Pons (tissue), 1 donor: Measurements from ENCODE around the gene AUTS2.

Experiments
- DNase-seq: peaks from one replicate; pipeline ENCODE4 v3.0.0-alpha.2; 2016; ENCODE audit warnings: low spot score

The AUTS2 gene

DNA sequence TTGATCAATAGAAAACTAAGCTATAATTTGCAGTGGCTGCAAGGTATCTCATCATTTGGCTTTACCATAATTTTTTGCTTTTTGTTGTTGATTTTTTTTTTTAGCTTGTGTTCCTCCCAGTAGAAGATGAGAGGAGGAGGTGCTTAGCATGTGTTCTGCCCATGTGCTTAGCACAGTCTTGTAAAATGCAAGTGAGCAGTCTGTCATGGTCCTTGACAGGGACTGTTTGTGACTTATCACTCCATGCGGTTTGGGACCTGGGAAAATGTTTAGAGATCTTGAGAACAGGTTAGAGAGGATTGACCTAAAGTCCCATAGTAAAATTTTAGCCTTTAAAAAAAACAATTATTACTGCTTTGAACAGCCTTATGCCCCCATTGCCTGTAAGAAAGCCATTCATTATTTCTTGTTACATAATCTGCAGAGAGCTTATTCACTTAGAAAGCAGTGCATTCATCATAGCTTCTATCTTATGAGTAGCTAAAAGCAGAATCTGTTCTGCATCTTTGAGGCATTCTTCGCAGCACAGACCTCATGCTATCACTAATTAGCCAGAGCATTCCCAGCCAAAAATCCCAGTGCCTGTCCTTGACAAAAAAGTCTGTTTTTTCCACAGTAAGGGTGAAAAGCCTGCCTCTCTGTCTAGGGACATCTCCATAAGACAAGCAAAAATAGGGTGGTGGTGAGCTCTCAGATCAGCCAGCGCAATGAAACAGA is 784.9 kb downstream of the AUTS2 start:
- peak; percentile 3 for DNase-seq

DNA sequence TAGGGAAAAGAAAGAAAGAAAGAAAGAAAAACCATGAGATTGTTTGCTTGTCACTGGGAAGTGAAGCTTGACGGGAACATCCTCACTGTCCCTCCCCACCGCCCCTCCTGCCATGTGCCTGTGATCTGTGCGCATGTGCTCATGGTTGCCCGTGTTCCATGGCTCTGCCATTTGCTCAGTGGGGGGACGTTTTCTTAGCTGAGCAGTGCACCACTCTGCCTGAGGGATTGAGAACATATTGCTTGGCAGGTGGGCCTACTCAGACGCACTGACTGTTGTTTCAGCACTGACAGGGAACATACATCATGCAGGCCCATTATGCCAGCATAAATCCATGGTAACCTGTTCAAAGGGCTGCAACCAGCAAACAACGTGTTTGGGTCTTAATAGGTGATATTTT is 785.7 kb downstream of the AUTS2 start:
- DNase-seq = no peak

DNA sequence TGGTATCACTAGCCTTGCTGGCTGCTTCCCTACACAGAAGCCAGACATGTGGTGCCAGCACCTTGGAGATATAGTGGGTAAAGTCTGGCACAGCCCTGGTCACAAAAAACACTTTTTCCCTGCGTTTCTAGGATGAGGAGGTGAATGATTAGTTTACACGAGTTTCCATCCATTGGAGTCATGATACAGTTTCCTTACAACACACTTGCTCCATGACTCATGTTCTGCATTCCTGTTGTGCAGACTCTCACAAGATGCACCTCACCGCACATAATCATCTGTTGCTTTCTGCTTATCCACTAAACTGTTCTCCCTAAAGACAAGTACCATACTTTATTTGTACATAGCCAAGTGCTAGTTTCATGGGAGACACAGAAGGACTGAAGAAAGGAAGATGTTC is 786.6 kb downstream of the AUTS2 start:
- no peak for DNase-seq

DNA sequence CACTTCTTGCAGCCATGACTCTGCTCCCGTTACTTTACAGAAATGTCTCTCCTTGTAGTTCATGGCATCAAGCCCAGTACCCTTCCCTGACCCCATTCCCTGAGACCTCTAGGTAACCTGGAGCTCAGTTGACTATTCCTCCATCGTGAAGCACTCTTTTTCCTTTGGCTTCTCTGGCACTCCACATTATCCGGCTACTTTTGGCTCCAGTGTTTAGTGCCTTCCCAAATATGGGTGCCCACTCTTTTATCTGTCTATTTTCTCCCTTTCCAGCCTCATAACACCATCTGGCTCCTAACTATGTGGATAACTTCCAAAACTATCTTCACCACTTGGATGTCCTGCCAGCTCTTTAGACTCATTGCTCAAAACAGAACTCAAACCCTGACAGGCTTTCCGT is 788.9 kb downstream of the AUTS2 start:
- DNase-seq = peak; percentile 14

DNA sequence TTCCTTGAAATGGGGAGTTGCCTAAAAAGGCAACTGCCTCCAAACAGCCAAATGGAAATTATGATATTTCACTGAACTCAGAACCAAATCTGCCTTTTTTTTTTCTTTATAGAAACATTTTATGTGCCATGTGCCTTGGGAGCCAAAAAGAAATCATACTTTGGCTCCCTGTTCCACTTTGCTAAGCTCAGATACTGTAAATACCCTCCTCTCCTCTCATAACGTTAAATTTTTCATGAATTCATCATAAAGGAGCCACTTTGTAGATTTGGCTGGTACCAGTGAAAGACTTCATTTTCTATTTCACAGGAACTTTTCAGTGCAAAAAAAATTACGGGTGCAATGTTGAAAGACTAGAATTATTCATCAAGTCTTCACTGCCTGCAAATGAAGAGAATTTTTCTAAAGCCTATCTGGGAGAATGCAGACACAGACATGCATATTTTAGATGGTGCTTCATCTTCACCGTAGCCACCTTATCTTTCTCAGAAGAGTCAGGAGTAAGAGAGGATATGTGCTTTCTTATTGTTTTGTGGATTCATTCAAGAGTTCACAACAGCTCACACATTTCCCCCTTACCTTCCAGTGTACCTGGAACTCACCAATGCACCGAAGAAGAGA is 791.4 kb downstream of the AUTS2 start:
- no peak for DNase-seq

DNA sequence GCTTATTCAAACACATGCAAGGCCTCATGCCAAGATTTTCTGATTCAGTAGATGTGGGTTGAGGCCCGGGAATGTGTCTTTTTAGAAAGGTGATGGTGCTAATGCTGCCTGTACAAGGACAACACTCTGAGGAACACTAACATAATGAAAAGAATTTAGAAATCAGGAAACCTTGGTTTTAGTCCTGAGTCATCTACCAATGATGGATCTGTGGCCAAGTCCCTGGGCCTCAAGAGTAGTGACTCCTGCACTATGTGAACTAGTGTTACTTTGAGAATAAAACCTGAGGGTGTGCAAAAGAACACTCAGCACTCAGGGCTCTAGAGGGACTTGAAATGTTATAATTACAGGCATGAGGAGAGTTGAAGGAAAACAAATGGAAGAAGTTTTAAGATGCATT is 792.0 kb downstream of the AUTS2 start:
- DNase-seq = no peak

DNA sequence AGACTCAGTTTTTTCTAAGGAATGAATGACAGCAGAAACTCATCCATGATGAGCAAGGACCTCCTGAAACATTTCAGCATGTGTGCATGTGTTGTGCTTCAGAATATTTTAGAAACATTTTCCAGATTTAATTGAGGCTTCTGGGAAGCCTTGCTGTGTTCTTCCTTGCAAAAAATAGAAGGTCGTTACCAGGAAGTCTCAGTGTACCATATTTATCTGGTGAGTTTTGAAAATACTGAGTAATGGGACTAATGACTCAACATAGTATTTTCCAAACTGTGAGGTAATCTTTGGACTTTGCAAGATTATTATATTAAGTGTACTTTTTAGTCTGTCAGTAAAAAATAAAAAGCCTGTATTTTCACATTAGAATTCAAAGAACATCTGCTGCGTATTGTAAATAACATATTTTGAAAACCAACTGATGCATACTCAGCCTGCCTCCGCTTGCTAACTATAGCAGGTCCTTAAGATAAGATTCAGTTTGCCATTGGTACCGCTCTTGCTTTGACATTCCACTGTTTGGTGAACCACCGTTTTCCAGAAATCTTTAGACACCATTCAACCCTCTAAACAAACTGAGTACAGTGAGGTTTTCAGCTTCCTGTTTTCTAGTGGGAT is 794.1 kb downstream of the AUTS2 start:
- no peak for DNase-seq

DNA sequence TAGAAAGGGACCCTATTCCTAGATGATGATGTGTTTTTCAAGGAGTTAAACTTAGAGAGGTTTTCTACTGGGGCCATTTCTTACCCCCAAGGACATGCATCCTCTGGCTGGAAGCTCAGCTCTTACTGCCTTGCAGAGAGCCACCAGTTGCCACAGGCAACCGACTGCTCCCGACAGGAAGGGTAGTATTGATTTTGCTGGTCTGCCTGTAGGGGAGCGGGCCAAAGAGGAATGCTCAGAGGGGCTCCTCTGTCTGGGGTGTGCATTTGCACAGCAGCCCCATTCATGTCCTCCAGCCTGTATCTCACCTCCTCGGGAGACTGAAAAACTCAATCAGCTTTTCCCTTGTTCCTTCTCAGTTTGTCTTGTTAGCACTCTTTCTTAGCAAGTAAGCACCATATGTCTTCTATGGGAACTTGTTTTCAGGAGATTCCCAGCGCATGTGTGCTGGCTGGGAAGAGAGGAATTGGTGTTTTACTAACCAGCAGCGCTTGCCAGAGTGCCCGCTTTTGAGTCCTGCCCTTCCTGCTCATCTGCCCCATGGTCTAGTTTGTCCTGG is 794.7 kb downstream of the AUTS2 start:
- DNase-seq = no peak

DNA sequence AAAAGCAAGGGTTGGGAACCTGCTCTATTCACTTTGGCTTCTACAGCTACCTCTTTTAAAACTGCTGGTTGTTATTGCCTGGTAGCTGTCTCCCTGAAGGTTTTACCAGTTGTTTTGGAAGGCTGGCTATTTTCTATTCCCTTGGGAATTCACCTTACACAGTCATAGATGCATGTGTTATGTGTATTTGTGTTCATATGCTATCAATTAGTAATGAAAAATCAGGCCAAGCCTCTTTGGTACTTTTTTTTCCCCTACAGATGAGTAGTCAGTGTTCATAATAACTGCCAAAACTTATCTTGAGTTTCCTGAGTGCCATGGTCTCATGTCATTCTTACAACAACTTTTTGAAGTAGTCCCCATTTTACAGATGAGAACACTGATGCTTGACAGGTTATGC is 795.7 kb downstream of the AUTS2 start:
- DNase-seq = no peak

DNA sequence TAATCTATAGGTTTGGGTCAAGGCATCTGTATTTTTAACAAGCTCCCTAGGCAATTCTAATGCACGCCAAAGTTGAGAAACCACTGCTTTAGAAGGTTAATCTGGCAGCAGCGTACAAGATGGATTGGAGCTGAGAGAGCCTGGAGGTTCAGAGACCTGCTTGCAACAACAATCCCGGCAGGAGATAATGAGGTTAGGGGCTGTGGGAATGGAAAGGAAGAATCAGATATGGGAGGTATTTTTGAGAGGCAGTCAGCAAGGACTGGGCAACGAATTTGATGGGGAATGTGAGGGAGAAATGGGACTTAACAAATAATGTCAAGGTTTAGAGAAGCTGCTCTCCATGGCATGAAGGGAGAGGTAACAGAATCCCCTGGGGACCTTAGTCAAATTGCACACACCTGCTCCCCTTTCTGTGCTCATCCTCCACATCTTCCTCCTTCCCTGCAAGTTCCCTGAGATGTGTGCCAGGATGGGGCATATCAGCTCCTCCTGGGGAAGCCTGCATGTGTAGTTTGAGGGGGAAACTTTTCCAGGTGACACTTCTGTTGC is 802.6 kb downstream of the AUTS2 start:
- no peak for DNase-seq

DNA sequence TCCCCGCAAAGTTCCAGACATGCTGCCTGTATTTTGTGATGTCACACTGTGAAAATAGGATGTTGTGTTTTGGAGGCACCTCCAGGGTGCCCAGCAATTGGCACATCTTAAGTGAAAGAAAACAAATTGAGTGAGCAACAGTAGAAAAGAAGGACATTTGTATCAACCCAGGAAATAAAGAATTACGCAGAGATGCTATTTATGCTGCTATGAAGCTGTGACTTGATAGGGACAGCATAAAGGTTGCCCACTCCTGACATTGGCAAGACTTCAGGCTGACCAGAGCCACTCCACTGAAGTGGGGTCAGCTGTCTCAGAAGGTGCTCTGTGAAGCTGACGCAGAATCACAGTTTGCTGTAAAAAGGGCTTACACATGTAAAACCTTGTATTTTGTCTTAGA is 803.8 kb downstream of the AUTS2 start:
- no peak for DNase-seq

DNA sequence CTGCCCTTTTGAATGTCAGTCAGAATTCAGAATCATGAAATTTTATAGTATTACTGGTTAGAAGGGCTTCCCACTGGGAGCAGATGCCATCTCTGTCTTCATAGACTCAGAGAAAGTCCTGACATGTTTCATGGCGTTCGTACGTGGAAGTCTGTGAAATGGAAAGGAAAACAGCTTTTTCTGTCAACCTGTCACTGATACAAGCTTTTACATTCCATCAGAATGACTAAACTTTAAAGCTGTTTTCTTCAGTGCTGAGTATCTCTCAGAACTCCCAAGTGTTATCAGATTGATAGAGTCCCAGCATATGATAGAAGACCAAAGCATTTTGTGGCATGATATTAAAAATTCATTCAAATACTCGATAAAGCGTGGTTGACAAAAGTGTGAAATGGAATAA is 807.0 kb downstream of the AUTS2 start:
- no peak for DNase-seq

DNA sequence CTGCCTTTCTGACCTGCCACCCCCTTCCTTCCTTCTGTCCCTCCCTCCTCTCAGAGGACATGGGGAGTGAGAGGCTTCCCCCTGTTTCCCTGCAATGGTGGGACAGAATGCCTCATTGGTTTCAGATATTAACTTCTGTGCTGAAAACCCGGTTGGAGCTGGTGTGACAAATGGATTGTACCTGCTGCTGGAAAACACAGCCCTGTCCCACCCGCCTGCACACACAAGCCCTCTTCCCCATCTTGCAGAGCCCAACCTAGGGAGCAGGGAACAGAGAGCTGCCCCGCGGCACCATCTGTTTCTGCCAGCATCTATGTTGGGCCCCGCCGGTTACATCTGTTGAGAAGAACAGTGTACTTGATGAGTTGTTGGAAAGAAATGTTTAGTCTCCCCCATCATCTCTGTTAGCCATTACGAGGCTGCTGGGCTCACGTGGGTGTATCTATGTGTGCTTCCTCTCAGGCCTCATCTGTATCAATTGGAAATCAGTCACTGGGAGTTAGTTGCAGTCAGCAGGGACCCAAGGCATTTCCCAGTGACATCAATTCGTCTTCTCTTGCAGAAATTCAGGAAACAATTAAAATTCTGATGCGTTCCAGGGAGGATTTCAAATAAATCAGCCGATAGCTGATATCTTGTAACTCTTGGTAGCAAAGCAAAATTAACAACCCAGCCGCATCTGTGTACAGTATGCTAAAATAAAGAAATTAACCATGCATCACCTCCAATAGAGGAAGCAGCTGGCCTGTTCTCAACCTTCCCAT is 808.1 kb downstream of the AUTS2 start:
- no peak for DNase-seq

DNA sequence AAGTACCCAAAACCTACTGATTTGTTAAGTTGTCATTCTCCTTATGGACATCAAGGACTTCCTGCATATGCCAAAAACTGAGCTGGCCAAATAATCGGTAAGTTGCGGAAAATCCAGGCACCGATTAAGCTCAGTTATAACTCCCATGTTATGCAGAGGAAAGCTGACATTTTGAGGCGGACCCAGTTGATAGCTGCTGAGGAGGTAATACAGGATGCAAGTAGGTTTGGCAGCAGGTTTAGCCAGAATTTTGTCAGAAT is 808.6 kb downstream of the AUTS2 start:
- no peak for DNase-seq

DNA sequence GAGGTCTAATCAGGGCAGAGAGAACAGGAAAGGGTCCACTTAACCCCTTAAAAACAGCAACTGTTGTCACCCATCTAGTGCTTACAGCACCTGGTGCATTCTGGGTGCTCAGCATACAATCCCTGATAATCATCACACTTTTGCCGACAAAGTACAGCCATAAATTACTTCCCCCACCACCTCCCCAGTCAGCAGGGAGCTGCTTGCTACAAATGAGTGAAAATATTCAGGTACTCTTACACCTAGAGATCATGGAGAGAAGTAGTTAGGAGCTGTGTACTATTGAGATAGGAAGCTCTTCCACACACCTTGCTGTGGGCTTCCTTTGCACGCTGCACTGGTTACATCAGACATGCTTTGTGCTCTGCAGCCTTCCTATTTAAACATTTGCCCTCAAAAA is 810.2 kb downstream of the AUTS2 start:
- DNase-seq = no peak

DNA sequence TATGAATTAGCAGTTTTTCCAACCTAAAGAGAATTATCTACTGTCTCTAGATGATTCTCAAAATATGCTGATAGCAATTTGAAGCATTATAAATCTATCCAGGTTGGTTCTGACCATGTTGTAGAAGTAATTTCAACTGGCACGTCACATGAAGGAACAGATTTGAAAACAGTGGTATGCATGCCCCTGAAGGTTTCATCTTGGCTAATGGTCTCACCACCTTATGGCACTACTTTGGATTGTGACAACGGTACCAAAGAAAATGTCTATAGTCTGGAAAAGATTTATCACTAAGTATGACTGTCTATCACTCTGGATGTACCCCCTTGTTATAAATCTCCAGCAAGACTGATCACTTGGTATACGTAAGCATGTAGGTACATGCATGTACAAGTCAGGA is 810.6 kb downstream of the AUTS2 start:
- no peak for DNase-seq

DNA sequence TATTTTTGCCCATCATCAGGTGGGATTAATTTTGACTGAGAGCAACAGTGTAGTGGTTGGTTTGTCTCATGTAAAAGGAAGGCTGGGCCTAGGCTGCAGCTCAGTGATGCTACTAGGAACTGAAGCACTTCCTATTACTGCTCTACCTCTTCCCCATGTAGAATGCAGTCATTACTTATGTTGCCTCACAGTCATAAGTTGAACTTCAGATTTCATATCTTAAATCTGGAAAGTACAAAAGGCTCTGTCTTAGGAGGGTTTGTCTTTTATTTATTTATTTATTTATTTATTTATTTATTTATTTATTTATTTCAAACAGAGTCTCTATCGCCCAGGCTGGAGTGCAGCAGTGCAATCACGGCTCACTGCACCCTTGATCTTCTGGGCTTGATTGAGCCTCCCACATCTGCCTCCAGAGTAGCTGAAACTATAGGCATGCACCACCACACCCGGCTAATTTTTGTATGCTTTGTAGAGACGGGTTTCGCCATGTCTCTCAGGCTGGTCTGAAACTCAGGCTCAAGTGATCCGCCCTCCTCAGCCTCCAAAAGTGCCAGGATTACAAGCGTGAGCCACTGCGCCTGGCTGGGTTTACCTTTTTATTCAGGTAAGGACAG is 812.0 kb downstream of the AUTS2 start:
- no peak for DNase-seq

DNA sequence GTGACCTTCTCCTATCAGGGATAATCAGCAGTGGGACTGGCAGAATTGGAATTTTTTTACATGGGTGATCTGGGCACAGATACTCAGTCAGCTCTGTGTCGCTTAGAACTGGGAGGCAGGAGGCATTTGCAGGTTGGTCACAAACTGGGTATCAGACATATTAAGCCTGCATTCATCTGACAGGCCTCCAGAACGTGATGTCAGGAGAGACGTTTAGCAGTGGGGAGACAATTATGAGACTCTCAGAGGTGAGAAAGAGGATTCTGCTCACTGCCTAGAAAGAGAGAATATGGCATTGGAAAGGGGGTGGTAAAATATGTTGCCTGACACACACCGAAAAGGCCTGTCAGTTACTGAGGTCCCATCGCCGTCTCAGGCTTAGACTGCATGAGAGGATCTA is 816.1 kb downstream of the AUTS2 start:
- DNase-seq = no peak

DNA sequence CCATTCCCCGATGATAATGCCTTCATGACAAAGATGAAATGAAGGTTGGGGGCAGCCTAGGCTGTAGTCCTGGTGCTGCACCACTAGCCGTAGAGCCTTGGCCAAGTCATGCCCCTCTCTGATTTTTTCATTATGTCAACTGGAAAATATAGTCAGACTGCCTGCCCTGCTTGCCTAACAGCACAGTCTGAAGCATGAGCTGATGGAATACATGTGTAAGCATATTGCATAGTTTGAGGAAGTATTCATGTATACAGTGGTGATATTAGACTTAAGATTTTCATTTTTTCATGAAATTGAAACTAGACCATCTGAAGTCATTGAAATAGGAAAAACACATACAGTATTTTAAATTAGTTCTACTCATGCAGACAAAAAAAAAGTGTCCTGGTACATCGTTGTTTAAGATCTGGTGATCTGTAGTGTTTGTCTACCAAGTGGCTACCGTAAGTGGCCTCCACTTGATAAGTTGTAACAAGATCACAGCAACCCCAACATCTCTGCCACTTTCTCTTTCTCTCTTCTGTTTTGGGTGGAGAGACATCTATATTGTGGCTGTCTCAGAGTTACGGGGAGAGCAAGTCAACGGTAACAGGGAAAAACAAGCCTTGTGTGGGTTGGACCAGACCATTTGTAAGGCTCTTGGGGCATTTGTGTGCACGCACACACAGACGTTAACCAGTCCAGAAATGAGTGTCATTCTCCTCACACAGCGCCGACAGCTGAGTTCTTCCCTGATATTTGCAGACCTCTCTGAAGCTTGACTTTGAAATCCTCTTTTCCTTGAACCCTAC is 817.1 kb downstream of the AUTS2 start:
- no peak for DNase-seq

DNA sequence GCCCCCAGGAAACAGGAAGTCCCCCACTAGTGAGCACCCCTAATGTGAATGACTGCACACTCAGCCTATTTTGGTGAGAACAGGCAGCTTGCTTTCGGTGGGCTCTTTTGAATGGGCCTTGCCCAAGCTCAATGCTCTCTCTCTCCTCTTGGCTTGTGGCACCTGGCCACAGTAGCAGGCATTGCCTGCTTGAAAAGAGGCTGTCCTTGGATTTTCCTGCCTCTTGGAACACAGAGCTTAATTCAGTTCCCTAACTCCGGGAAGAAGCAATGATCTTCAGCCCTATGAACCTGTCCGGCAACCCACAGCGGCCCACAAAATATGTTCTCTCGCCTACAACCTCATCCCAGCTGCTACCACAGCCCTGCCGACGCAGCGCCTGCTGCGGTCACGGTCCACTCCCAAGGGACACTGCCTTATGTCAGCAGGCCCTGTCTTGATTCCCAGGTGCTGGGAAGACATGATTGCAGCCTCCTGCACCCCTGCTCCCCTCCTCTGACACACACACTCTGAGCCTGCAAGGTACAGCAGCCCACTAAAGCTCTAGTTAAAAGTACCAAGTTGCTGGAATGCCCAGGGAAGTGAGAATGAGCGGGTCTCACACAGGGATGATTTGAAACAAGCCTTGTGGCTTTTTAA is 818.2 kb downstream of the AUTS2 start:
- DNase-seq = no peak
